GM19468 (cell line): Measurements from ENCODE around the gene CDC14A.

Experiments used
- ATAC-seq: cut with Tn5 transposase; IDR thresholded peaks from one replicate; pipeline ENCODE4 v1.9.1; 2021; ENCODE audit warnings: mild to moderate bottlenecking, moderate library complexity, moderate number of reproducible peaks; ENCODE audit not compliant: unreplicated experiment; ENCODE audit errors: extremely low read depth

The CDC14A gene

DNA sequence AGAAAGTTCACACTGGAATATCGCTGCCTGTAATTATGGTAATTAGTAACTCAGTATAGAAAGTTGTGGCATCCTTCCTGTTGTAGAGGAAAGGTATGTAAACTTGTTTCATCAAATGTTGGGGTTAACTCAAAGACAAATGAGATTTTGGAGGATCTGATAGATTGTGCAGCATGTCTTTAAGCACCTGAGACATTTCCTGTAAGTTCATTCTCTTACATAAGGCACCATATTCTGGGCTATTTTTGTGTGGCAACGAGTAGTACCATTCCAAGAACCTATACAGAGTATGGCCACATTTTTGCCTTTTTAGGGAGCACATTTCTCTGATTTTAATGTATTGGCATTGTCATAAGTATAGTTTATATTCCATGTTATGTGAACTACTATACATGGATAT is 88.8 kb downstream of the CDC14A start:
- no peak for ATAC-seq

DNA sequence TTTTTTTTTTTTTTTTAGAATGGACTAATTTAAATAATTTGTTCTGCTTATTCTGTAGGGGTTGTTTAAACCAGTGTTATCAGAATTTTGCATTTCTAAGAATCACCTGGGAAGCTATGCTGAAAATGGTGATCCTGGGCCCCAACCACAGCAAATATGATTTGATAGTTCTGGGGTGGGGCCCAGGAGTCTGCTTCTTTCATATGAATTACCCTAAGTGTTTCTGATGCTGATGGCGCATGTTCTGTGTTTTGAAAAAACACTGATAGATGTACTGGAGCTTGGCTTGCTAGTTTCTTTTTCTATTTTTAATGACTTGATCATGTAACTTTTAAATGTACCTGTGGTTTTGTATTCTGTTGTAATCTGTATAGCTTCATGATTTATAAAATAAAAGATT is 89.3 kb downstream of the CDC14A start:
- no peak for ATAC-seq

DNA sequence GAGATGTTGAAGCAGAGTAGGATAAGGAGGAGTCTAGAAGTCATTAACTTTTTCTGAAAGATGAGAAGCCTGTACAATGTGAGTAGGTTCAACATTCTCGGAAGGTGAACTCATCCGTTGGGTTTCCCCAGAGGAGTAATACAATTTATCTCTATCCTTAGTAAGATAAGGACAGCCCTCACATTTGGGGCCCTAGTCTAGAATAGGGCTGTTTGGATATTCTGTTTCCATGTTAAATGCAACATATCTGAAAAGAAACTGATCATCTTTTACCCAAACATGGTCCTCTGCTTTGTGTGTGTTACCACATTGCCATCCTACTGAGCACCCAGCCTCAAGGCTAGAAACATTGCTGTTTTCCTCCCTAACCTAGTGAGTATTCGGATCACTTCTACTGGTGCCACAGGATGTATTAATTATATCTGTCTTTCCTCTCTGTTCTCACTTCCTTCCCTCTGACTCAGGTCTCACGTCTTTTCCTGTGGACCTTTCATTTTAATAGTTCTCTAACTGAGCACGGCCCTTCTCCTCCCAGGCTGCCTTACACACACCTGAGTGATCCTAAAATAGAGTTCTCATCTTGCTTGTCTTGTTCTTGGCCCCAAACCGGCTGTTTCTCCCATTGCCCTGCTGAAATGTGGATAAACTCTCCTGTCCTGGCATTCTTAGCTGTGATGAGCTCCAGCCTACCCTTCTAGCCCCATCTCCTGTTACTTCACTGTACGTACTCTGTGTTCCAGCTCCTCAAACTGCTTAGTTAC is 91.7 kb downstream of the CDC14A start:
- ATAC-seq, result peak; percentile 25

DNA sequence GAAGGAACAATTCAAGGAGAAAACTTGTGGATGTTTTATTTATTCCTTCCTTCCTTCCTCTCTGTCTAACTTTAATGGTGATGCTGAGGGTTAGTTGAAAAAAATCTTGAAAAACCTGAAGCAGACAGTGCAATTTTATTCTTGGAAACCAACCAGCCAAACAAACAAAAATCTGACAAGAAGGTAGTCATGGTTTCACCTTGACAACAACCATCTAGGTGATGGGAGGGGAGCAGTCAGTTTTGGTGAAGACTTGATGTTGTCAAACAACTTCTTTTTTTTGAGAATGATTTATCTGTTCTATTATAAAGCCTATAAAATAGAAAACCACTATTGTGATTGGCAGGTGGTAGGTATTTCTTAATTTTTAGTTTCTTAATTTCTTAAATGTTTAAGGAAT is 93.3 kb downstream of the CDC14A start:
- ATAC-seq, result no peak

DNA sequence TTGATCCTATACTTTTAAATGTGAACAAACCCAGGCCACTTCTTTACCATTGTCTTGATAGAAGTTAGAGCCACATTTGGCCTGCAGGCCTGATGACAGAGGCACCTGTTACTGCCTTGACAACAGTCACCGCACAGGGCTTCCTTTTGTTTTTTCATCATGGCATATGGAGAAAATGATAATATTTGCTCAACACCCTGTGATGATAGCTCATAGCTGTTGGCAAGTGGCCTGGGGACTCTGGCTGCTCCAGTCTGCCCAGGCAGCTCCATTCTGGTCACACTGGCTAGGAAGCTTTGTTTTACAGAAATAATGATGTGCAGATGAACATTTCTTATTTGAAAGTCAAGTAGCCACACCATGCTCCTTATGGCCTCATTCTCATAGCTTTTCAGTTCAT is 96.1 kb downstream of the CDC14A start:
- no peak for ATAC-seq

DNA sequence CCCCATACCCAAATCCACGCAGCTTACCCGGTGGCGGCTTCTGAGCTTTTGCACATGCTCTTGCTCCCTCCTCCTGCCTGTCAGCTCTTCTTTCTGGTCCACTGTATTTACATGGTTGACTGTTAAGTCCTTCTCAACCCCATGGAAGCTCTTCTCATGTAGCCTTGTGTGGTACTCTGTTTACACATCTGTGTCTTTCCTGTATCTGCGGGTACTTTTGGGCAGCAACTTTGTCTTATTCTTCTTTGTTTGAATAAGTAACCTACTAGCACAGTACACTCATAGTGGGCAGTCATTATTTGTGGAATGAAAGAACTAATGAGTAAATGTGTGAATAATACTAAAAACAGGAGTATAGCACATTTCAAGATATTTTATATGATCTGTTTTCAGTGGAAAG is 97.2 kb downstream of the CDC14A start:
- no peak for ATAC-seq

DNA sequence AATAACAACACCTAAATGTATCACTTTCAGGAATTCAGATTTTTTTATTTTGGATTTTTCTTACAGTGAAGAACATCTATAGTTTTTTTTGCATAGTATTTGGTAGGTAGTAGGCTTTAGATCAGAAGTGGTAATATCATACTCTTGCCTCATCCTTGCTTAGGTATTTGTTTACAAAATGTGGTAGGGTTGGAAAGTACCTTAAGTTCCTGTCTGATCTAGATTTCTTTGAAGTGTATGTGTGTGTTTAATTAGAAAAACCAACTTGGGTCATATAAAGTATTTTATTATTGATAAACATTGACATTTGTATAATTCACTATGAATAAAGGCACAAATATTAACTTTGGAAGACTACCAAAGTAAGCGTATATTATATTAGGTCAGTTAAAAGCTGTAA is 100.3 kb downstream of the CDC14A start:
- ATAC-seq, result no peak

DNA sequence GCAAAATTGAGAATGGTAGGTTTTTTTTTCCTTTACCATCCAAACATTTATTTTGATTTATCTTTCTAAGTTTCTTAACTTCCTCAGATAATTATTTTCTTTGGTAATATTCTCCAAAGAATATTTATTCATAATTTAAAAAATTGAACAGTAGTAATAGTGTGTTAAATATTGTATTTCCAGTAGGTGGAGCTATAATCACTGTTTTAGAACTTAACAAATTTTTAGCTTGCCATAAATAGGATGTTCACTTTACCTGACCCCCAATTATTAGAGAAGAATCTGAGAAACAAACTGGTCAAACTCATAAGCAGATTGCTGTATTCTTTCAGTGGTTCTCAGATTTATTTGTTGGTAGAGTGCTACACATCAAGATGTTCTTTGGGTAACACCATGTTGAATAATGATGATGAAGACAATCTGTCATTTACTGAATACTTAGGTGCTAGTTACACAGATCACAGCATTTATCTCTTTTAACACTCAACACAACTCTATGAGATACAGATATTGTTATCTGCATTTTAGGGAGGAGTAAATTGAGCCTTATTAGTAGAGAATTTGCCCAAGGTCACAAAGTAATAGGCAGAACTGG is 103.3 kb downstream of the CDC14A start:
- no peak for ATAC-seq

DNA sequence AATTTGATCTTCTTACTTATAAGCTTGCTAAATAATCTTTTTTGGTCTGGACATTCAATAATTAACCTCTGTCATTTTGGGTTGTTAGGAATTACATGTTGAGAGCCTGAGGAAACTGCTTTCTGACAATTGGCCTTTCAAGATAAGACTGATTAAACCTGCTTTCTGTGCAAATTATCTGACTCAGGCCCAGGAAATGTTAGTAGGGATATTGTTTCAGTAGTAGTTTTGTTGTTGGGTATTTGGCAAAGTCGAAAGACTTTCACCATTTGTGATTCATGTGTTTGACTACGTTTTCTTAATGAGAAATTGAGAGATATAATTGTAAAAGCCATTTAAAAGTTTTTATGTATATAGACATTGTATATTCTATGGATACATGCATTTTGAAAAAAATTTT is 104.6 kb downstream of the CDC14A start:
- no peak for ATAC-seq

DNA sequence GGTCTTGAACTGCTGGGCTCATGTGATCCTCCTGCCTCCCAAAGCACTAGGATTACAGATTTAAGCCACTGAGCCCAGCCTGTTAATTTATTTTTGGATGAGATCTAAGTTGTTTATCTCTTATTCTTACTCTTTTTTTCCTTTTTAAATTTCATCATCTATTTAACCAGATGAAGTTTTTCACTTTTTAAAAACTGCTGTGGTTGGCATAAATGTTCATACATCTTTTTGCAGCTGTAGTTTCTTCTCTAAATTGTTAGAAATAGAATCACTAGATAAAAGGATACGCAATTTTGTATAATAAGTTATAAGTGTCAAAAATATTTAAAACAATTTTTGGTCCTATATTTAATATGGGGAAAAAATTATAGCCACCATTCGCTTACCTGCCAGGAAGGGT is 105.4 kb downstream of the CDC14A start:
- no peak for ATAC-seq

DNA sequence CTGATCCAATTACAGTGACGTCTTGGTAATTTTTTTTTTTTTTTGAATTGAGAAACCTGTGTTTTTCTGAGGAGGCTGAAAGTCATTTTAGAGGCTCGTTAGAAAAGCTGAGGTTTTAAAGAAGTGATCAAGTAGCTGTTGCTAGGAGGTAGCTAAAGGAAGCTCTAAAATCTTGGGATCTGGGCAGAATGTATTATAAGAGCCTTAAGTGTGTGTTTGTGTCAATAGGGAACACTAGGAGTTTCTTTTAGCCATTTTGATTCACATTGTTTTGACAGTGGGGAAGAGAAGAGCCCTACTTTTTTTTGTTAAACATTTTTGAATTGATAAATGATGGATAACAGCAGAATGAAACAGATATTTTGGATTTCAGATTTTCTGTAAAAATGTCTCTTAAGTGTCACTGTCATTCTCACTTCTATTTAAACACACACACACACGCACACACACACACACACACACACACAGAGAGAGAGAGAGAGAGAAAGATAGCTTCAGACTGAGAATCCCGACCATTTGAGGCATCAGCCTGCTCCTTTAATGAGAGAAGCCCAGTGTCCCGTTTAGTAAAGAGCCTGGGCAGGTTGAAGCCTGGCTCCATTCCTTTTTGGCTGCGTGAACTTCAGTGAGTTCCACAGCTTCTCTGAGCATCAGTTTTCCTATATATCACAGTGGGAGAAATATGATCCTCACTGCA is 106.5 kb downstream of the CDC14A start:
- ATAC-seq, result no peak

DNA sequence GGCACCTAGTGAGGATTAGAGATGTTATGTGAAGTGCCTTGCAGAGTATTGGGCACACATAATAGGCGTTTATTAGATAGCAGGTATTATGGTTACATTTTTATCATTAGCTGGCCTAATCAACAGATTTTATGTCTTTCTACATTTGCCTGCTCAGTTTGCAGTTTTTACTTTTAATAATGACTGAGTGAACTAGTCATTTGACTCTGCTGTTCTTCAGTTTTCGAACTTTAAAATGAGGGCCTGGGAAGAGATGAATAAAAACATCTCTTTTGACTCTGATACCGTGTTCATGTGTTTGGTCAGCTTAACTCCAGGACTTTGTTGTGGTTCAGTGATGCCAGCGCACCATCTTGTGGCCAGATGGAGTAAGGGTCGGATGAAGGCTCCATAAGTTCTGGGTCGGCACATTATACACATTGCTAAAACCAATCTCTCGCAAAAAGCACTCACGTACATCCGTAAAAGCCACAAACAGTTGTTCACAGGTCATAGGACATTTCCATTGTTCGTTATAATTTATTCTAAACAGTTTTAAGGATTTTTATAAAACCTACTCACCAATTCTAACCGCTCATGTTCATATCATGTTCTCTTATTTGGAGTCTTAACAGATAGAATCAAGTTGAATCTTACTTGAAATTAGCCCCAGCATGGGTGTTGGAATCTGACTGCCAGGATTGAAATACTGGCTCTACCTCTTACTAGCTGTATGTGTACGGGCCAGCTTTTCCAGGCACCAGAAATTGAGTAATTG is 107.2 kb downstream of the CDC14A start:
- ATAC-seq, result peak; percentile 75

DNA sequence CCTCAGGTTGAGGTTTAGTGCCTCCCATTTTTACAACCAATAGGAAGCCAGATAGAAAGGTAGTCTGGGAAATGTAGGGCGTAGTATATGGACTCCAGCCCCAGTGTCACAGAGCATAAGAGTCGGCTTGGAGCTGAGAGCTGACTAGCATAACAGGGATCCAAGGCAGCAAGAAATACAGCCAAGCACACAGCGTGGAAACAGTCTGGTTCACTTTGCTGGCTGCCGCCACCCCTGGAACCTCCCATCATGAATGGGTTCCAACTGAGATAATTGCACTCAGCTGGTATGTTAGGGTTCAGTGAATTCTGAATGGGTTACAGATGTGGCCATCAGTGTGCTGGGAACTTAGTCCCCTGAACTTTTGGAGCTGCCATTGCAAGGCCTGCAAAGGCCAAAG is 108.9 kb downstream of the CDC14A start:
- ATAC-seq, result no peak

DNA sequence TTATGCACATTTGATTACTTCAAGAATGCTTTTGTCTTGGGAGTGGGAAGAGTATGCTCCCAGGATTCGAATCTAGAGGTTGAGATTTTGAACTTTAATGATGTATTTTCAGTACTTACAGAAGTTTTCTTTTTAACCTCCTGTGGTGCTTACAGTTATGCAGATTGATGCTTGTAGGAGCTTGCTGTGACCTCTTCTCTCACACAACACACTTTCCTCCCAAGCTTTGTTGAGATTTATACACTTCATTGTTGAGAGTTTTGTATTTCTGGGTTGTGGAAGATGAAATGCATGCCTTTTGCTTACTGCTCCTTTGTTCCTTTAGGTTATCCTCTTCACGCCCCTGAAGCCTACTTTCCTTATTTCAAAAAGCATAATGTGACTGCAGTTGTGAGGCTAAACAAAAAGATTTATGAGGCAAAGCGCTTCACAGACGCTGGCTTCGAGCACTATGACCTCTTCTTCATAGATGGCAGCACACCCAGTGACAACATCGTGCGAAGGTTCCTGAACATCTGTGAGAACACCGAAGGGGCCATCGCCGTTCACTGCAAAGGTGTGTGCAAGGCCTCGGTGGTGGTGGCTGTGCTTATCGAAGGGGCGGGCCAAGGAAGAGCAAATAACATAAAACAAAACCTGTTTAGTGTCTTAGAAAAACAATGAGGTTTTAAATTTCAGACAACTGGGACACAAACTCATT is 110.2 kb downstream of the CDC14A start:
- ATAC-seq, result no peak

DNA sequence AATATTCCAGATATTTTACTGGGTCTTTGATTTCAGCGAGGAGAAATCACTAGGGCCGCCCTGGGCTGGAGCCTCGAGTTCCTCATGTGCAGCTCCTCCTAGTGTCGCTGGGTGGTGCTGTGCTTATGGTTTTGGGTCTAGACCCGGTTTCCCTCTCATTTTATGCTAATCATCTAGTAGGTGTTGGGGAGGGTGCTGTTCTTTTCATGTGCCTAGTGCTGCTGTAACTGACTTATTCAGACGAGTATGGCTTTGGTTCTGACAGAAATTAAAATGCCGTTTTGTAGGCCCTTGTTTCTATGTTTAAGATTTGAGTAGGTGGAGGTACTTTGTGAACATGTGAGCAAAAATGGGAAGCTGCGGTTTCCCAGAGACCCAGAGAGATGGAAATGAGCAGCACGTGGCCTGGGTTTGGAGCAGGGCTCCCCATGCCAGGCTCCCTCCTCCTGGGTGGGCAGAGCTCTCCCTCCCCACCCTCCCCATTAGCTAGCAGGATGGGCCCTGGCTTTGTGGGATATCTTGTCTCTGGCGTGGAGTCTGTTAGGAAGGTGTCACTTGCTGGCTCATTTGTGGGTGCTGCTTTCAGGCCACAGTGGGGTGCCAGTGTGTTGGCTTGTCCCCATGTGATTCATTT is 111.6 kb downstream of the CDC14A start:
- ATAC-seq, result peak; percentile 82

DNA sequence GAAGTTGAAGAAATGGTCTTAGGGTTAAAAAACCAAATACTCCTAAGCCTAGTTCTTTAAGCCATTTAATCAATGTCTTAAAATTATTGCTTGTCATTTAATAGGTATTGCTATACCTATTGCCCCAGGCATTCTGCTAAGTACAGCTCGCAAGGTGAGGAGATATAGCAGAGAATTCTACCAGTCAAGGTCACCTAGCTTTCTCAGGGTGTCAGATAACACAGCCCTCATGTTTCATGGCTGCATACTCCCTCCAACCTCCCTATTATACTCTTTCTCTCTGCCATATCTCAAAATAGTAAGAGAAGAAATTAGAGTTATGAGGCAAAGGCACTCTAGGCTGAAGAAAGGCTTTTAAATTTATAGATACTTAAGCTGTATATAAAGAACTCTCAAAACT is 117.3 kb downstream of the CDC14A start:
- ATAC-seq, result no peak

DNA sequence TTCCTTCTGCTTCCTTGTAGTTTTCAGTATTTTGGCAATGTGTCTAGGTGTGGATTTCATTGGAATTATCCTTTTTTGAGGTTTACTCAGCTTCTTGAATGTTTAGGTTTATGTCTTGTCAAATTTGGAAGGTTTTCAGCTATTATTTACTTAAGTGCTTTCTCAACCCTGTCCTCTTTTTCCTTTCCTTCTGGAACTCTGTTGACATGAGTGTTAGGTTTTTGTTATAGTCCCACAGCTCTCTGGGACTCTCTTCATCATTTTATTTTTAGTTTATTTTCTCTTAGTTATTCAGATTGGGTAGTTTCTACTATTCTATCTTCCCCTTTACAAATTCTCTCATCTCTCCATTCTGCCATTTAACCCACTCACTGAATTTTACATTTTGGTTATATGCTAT is 122.5 kb downstream of the CDC14A start:
- no peak for ATAC-seq

DNA sequence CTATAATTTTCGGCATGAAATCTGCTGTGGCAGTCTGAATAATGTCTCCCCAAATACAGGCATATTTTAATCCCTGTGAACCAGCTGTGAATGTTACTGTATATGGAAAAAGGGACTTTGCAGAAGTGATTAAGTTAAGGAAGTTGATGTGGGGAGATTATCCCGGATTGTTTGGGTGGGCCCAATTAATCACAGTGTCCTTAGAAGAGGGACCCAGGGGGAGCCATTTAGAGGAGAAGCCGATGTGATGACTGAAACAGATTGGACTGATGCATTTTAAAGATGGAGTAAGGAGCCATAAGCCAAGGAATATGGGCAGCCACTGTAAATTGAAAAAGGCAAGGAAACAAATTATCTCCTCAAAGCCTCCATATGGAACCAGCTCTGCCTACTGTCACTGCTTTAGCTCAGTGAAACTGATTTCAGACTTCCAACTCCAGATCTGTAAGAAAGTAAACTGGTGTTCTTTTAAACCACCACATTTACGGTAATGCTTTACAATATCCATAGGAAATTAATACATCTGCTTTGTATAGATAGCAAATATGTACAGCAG is 124.5 kb downstream of the CDC14A start:
- no peak for ATAC-seq

DNA sequence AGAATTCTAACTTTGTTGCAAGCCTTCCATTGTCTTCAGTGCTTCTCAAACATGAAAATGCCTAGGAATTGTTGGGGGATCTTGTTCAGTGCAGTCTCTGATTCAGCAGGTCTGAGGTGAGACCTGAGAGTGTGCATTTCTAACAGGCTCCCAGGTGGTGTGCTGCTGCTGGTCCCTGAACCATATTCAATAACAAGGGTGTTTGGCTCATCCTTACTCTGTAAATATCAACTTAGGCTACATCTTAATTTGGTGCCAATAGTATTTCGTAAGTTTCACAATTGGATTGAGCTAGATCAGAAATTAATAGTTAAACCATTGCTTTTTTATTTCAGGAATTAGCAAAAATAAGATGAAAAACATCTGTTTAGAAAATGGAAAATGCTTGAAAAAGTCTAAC is 126.5 kb downstream of the CDC14A start:
- no peak for ATAC-seq
